RWPE2 (cell line): ENCODE data around the gene POLR1E.

Experiments
- ATAC-seq: fragments of 200-7000 bp; cut with Tn5 transposase; 3 replicates; pipeline ENCODE4 v1.9.1; 2021; ENCODE audit warnings: low read depth
- DNase-seq: peaks from one replicate; pipeline ENCODE4 v3.0.0-alpha.2; 2020; ENCODE audit warnings: low spot score
- H3K27ac ChIP-seq: fragments of 450-650 bp; 2 replicates; pipeline ENCODE4 v1.5.1; 2017; ENCODE audit warnings: mild to moderate bottlenecking; ENCODE audit not compliant: poor library complexity, severe bottlenecking
- H3K27me3 ChIP-seq: fragments of 250-450 bp; sonication (Bioruptor Pico); 2 replicates; pipeline ENCODE4 v1.5.1; 2021; ENCODE audit warnings: mild to moderate bottlenecking, moderate library complexity; ENCODE audit not compliant: insufficient read depth, poor library complexity, severe bottlenecking
- H3K36me3 ChIP-seq: fragments of 250-450 bp; sonication (Bioruptor Pico); 2 replicates; pipeline ENCODE4 v1.5.1; 2020; ENCODE audit warnings: low read depth, mild to moderate bottlenecking, moderate library complexity
- H3K4me1 ChIP-seq: fragments of 250-450 bp; sonication (Bioruptor Pico); 2 replicates; pipeline ENCODE4 v1.5.1; 2021; ENCODE audit warnings: mild to moderate bottlenecking, moderate library complexity; ENCODE audit not compliant: insufficient read depth, poor library complexity, severe bottlenecking
- H3K4me3 ChIP-seq: fragments of 250-450 bp; sonication (Bioruptor Pico); 2 replicates; pipeline ENCODE4 v1.5.1; 2021; ENCODE audit warnings: mild to moderate bottlenecking, moderate library complexity; ENCODE audit not compliant: severe bottlenecking
- H3K9me3 ChIP-seq: fragments of 250-450 bp; sonication (Bioruptor Pico); 2 replicates; pipeline ENCODE4 v1.5.1; 2021; ENCODE audit warnings: mild to moderate bottlenecking, moderate library complexity; ENCODE audit not compliant: severe bottlenecking
- CTCF ChIP-seq: fragments of 450-650 bp; IDR thresholded peaks from one replicate; pipeline ENCODE4 v1.5.1; 2017; ENCODE audit warnings: mild to moderate bottlenecking, moderate library complexity; ENCODE audit not compliant: poor library complexity, severe bottlenecking

The POLR1E gene

DNA sequence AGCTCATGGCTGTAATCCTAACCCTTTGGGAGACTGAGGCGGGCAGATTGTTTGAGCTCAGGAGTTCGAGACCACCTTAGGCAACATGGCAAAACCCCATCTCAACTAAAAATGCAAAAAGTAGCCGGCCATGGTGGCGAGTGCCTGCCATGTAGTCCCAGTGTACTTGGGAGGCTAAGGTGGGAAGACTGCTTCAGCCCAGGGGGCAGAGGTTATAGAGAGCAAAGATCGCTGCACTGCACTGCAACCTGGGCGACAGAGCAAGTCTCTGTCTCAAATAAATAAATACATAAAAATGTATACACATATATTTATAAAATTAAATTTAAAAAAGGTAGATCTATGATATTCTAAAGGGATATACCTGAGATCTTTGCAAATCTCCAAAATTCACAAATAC, 39.9 kb upstream of the POLR1E start:
- no peak for TF ChIP-seq CTCF
- Histone ChIP-seq H3K4me3 (no peak overlapping the region), H3K4me1 (no peaks in the 10 kb centered on the region), H3K27ac (no peak overlapping the region), H3K36me3 (peaks cover 52% of the 10 kb centered on the region), H3K27me3 (no peaks in the 10 kb centered on the region), H3K9me3 (no peaks in the 10 kb centered on the region)
- DNase-seq (no peak), ATAC-seq (no peak)

DNA sequence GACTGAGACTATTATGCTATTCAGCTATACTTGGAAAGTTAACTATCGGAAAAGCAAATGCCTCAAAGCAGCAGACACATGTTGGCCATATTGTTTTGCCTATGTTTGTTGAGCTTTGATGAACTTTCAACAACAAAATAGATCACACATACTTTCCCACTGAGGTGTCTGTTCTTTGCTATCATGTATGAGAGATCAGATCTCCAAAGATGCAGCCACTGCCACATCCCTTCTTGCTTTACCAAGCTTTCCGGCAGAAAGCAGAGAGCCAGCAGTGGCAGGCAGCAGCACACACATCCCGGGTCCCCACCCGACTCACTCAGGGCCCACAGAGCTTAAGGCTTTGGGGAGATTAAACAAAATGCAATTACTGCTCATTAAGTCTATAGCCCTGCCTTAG, 39.3 kb upstream of the POLR1E start:
- Histone ChIP-seq H3K27ac (no peak overlapping the region), H3K27me3 (no peaks in the 10 kb centered on the region), H3K9me3 (no peaks in the 10 kb centered on the region), H3K36me3 (peaks cover 50% of the 10 kb centered on the region), H3K4me3 (no peak overlapping the region), H3K4me1 (no peaks in the 10 kb centered on the region)
- TF ChIP-seq CTCF = no peak
- ATAC-seq (no peak), DNase-seq (no peak)

DNA sequence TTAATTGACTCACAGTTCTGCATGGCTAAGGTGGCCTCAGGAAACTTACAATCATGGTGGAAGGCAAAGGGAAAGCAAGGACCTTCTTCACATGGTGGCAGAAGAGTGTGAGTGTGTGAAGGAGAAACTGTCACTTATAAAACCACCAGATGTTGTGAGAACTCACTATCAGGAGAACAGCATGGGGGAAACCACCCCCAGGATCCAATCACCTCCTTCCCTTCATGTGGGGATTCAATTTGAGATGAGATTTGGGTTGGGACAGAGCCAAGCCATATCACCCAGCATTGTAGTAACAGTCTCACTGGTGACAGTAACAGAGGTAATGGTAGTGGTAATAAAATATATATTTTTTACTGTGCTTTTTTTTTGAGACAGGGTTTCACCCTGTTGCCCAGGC, 38.6 kb upstream of the POLR1E start:
- Histone ChIP-seq H3K4me1 (no peaks in the 10 kb centered on the region), H3K4me3 (no peak overlapping the region), H3K36me3 (peaks cover 46% of the 10 kb centered on the region), H3K27me3 (no peaks in the 10 kb centered on the region), H3K9me3 (no peaks in the 10 kb centered on the region), H3K27ac (no peak overlapping the region)
- no peak for TF ChIP-seq CTCF
- ATAC-seq = no peak
- no peak for DNase-seq

- DNase-seq (no peak), ATAC-seq (no peak)
- no peak for TF ChIP-seq CTCF
- Histone ChIP-seq H3K27me3 (no peaks in the 10 kb centered on the region), H3K9me3 (no peaks in the 10 kb centered on the region), H3K36me3 (peaks cover 32% of the 10 kb centered on the region), H3K27ac (no peak overlapping the region), H3K4me1 (peaks cover 16% of the 10 kb centered on the region), H3K4me3 (no peak overlapping the region)
Observed at GRCh38 chr9:37449862-37450632, 35.7 kb upstream of the POLR1E start.

DNA sequence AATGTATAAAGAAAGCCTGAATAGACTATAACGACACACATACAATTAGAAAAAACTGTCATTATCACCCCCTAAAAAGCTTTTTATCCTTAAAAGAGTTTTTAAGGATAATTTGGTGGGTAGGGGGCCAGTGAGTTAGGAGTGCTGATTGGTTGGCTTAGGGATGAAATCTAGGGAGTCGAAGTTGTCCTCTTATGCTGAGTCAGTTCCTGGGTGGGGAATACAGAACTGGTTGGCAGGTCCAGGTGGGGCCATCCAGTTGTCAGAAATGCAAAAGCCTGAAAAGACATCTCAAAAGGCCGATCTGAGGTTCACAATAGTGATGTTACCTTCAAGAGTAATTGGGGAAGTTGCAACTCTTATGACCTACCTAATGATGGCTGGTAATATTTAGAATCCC, 34.1 kb upstream of the POLR1E start:
- Histone ChIP-seq H3K27ac (no peak overlapping the region), H3K27me3 (no peaks in the 10 kb centered on the region), H3K4me3 (no peak overlapping the region), H3K36me3 (peaks cover 32% of the 10 kb centered on the region), H3K9me3 (no peaks in the 10 kb centered on the region), H3K4me1 (peaks cover 19% of the 10 kb centered on the region)
- no peak for TF ChIP-seq CTCF
- ATAC-seq (no peak), DNase-seq (no peak)
